ENCODE data around the gene CES5A.
"Not testable (repeated sequence)": the region's sequence is repeated elsewhere in the genome, so short reads cannot be mapped to it uniquely, and the experiment has no call there.

The CES5A gene

GRCh38 chr16:55872130-55872529 lies 3.0 kb downstream of the CES5A start:
- DNase-seq: no peak

- no peak for DNase-seq
Observed at GRCh38 chr16:55871411-55872038, 3.6 kb downstream of the CES5A start.

GRCh38 chr16:55868980-55869379 lies 6.2 kb downstream of the CES5A start:
- no peak for DNase-seq

GRCh38 chr16:55868137-55868536 lies 7.0 kb downstream of the CES5A start:
- DNase-seq: no peak

- no peak for DNase-seq
Observed at GRCh38 chr16:55861288-55861687, 13.9 kb downstream of the CES5A start.

GRCh38 chr16:55857650-55858049 lies 17.5 kb downstream of the CES5A start:
- DNase-seq: not testable (repeated sequence)

GRCh38 chr16:55856950-55857349 lies 18.2 kb downstream of the CES5A start:
- DNase-seq: no peak

- no peak for DNase-seq
Observed at GRCh38 chr16:55853114-55853513, 22.1 kb downstream of the CES5A start.

- DNase-seq: no peak
Observed at GRCh38 chr16:55849536-55849935, 25.6 kb downstream of the CES5A start.

GRCh38 chr16:55846598-55847346 lies 28.4 kb downstream of the CES5A start:
- DNase-seq: no peak

- DNase-seq: no peak
Observed at GRCh38 chr16:55843105-55843395, 32.1 kb downstream of the CES5A start.

GRCh38 chr16:55842369-55843104 lies 32.6 kb downstream of the CES5A start:
- peak; percentile 75 for DNase-seq

GRCh38 chr16:55839115-55839514 lies 36.1 kb downstream of the CES5A start:
- peak; percentile 60 for DNase-seq

- peak; percentile 62 for DNase-seq
Observed at GRCh38 chr16:55836158-55836611, 39.0 kb downstream of the CES5A start.

GRCh38 chr16:55835581-55835980 lies 39.6 kb downstream of the CES5A start:
- peak; percentile 32 for DNase-seq

- DNase-seq: not testable (repeated sequence)
Observed at GRCh38 chr16:55835173-55835572, 40.0 kb downstream of the CES5A start.

GRCh38 chr16:55834049-55834448 lies 41.1 kb downstream of the CES5A start:
- DNase-seq: no peak

- DNase-seq: peak; percentile 32
Observed at GRCh38 chr16:55832773-55833691, 42.1 kb downstream of the CES5A start, which contains the start of gene CES1. Gene CES1 (minus strand): TSS chr16:55833096. CDS start chr16:55833055, 41 bp downstream.

- DNase-seq: no peak
Observed at GRCh38 chr16:55832425-55832772, 42.8 kb downstream of the CES5A start.

GRCh38 chr16:55830658-55831294 lies 44.4 kb downstream of the CES5A start:
- DNase-seq: no peak

GRCh38 chr16:55829232-55829631 lies 45.9 kb downstream of the CES5A start:
- DNase-seq: not testable (repeated sequence)

- no peak for DNase-seq
Observed at GRCh38 chr16:55828680-55829079, 46.5 kb downstream of the CES5A start.

All from hematopoietic multipotent progenitor cell treated with erythropoietin and hydrocortisone succinate and interleukin-3 and kit ligand, for 4 days (in vitro differentiated cells).